Osteocyte (in vitro differentiated cells): ENCODE results near the gene CALR3. TPM values are rescaled to one million over a fixed set of nuclear protein-coding genes. Genes with fewer than 3 reads are reported as not detected.
"Not testable (repeated sequence)": the region's sequence is repeated elsewhere in the genome, so short reads cannot be mapped to it uniquely, and the experiment has no call there.

Experiments
- DNase-seq: peaks from one replicate; pipeline ENCODE4 v3.0.0; 2021; ENCODE audit warnings: mixed read lengths; ENCODE audit not compliant: unreplicated experiment; ENCODE audit errors: extremely low spot score
- H3K27ac Mint-ChIP-seq: one replicate; pipeline ENCODE4 v1.8.0; 2021; ENCODE audit warnings: mild to moderate bottlenecking, mixed read lengths; ENCODE audit not compliant: unreplicated experiment
- H3K27me3 Mint-ChIP-seq: one replicate; pipeline ENCODE4 v1.8.0; 2021; ENCODE audit warnings: mixed read lengths; ENCODE audit not compliant: unreplicated experiment
- H3K36me3 Mint-ChIP-seq: one replicate; pipeline ENCODE4 v1.8.0; 2021; ENCODE audit warnings: mixed read lengths; ENCODE audit not compliant: unreplicated experiment
- H3K4me1 Mint-ChIP-seq: one replicate; pipeline ENCODE4 v1.8.0; 2021; ENCODE audit warnings: mixed read lengths; ENCODE audit not compliant: unreplicated experiment
- H3K4me3 Mint-ChIP-seq: one replicate; pipeline ENCODE4 v1.8.0; 2021; ENCODE audit warnings: mild to moderate bottlenecking, moderate library complexity, mixed read lengths; ENCODE audit not compliant: unreplicated experiment
- H3K9me3 Mint-ChIP-seq: one replicate; pipeline ENCODE4 v1.8.0; 2021; ENCODE audit warnings: mixed read lengths; ENCODE audit not compliant: unreplicated experiment
- total RNA-seq: library from RNA; stranded (reverse); gene quantifications from 2 replicates; pipeline ENCODE4 v1.2.1, GENCODE V29; 2021
- TF ChIP-seq, protein P1 (sequence below): fragments of 200-600 bp; sonication (generic); IDR thresholded peaks from 2 replicates; pipeline ENCODE4 v1.5.0; 2021; ENCODE audit warnings: antibody characterized with exemption, mild to moderate bottlenecking, moderate library complexity

The CALR3 gene
- total RNA-seq, 1 donor from 2014 or later, result not detected

DNA sequence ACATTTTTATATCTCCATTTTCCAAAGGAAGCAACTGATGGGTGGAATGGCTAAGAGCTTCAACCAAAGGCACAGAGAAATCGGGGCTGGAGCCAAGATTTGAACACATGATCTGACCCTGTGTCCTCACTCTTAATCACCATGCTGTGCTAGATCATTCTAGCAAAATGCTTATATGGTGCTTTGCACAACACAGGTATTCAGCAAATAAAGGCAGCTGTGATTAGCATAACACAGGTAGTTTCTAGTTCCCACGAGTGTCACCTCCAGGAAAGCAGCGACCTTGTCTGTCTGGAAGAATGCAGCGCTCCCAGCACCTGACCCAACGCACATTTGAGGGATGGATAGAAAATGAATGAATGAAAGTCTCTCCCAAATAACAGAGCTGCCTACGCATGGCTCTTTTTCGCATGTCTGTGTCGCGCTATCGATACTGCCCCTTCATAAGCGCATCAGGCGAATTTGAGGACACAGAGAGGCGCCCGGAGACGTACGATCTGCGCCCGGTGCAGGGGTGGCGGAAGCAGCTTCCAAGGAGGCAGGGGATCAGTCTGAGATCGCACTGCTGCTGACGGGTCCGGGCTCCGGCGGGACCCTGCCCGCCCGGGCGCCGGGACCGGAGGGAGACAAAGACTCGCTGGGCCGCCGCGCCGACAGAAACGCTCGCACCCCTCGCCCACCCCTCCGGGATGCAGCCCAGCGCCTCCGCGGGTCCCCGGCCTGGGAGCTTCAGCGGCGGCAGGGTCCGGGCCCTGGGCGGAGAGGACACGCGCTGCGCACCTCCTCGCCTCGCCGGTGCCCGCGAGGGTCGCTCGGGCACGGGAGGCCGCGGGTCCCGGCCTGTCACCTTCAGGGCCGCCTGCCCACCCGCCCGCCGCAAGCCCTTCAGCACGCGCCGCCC is 24.8 kb downstream of the CALR3 start:
- Mint-ChIP-seq H3K27me3 (no peaks in the 10 kb centered on the region), H3K36me3 (no peaks in the 10 kb centered on the region), H3K4me3 (peak overlapping the region; percentile 82), H3K27ac (peak overlapping the region; percentile 52), H3K9me3 (no peaks in the 10 kb centered on the region), H3K4me1 (peaks cover 31% of the 10 kb centered on the region)
- DNase-seq, result no peak
- TF ChIP-seq, protein P1, sequence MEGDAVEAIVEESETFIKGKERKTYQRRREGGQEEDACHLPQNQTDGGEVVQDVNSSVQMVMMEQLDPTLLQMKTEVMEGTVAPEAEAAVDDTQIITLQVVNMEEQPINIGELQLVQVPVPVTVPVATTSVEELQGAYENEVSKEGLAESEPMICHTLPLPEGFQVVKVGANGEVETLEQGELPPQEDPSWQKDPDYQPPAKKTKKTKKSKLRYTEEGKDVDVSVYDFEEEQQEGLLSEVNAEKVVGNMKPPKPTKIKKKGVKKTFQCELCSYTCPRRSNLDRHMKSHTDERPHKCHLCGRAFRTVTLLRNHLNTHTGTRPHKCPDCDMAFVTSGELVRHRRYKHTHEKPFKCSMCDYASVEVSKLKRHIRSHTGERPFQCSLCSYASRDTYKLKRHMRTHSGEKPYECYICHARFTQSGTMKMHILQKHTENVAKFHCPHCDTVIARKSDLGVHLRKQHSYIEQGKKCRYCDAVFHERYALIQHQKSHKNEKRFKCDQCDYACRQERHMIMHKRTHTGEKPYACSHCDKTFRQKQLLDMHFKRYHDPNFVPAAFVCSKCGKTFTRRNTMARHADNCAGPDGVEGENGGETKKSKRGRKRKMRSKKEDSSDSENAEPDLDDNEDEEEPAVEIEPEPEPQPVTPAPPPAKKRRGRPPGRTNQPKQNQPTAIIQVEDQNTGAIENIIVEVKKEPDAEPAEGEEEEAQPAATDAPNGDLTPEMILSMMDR, result no peak

DNA sequence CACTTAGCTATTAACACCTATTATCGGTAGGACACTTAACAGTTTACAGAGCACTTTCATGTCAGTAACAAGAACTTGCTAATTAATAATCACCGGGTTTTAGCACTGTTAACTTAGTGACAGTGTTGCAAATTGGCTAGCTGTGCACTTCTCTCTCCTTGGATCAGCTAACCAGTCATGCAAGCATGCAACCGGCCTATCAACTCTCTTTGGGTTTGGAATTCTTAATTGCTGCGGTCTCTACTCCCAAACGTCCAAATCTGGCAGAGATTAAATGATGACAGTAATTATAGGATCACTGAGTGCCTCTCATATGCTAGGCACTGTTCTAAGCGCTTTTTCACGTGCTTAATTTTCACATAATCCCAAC is 25.4 kb downstream of the CALR3 start:
- DNase-seq, result no peak
- peaks cover 31% of the 10 kb centered on the region for H3K4me1 Mint-ChIP-seq
- TF ChIP-seq, protein P1, result no peak
- H3K27me3 Mint-ChIP-seq, result no peaks in the 10 kb centered on the region
- H3K4me3 Mint-ChIP-seq, result peak overlapping the region; percentile 82
- no peak overlapping the region for H3K27ac Mint-ChIP-seq
- no peaks in the 10 kb centered on the region for H3K36me3 Mint-ChIP-seq
- no peaks in the 10 kb centered on the region for H3K9me3 Mint-ChIP-seq

DNA sequence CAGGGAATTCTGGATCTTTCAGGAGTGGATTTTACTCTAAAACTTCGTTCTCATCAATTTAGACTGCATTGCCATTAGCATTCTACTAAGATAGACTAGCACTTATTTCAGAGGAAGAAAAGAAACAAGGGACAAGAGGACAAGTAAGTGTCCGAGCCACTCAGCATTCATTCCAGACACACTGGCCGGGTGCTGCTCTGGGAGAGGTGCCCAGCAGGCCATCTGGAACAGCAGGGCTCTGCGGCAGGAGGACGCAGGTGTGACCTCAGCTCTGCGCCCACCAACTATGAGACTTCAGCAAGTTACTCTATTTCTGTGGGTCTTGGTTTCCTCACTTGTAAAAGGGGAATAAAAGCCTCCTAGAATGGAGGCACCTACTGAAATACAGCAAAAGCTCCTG is 28.4 kb downstream of the CALR3 start:
- H3K9me3 Mint-ChIP-seq, result no peaks in the 10 kb centered on the region
- DNase-seq, result no peak
- peak overlapping the region; percentile 36 for H3K27ac Mint-ChIP-seq
- H3K36me3 Mint-ChIP-seq, result no peaks in the 10 kb centered on the region
- H3K4me3 Mint-ChIP-seq, result no peak overlapping the region
- TF ChIP-seq, protein P1, result no peak
- peaks cover 51% of the 10 kb centered on the region for H3K4me1 Mint-ChIP-seq
- no peaks in the 10 kb centered on the region for H3K27me3 Mint-ChIP-seq

DNA sequence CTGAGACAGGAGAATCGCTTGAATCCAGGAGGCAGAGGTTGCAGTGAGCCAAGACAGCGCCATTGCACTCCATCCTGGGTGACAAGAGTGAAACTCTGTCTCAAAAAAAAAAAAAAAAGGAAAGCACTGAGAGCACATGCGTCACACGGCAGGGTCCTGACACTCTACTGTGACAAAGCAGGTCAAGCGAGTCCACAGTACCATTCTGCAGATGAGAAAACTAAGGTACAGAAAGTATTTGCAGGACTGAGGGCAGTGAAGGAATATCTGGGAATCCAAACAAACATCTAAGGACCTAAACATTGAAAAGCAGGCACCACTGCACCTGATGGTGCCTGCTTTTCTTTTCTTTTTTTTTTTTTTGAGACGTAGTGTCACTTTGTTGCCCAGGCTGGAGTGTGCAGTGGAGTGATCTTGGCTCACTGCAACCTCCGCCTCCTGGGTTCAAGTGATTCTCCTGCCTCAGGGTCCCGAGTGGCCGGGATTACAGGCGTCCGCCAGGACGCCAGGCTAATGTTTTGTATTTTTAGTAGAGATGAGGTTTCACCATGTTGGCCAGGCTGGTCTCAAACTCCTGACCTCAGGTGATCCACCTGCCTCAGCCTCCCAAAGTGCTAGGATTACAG is 29.1 kb downstream of the CALR3 start:
- peaks cover 52% of the 10 kb centered on the region for H3K4me1 Mint-ChIP-seq
- not testable (repeated sequence) for DNase-seq, H3K27ac Mint-ChIP-seq

DNA sequence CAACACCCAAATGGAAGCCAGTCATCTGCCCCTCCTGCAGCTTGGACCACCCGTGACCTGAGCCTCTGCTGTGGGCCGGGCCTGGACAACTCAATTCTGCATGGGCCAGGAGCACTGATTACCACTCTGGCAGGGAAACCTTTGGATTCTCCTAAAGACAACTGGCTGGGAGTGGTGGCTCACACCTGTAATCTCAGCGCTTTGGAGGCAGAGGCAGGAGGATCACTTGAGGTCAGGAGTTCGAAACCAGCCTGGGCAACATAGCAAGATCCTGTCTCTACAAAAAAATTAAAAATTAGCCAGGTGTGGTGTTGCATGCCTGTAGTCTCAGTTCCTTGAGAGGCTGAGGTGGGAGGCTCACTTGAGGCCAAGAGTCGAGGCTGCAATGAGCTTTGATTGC is 30.7 kb downstream of the CALR3 start:
- TF ChIP-seq, protein P1, result no peak
- H3K27me3 Mint-ChIP-seq, result no peaks in the 10 kb centered on the region
- H3K27ac Mint-ChIP-seq, result no peak overlapping the region
- no peak overlapping the region for H3K4me3 Mint-ChIP-seq
- no peak for DNase-seq
- H3K9me3 Mint-ChIP-seq, result no peaks in the 10 kb centered on the region
- H3K4me1 Mint-ChIP-seq, result peaks cover 49% of the 10 kb centered on the region
- no peaks in the 10 kb centered on the region for H3K36me3 Mint-ChIP-seq

More for the DNA sequence above, 29.1 kb downstream of the CALR3 start:
- H3K9me3 Mint-ChIP-seq, H3K27me3 Mint-ChIP-seq, H3K4me3 Mint-ChIP-seq, H3K36me3 Mint-ChIP-seq: not testable (repeated sequence)
